SK-N-SH treated with all-trans-retinoic acid at 6 μM for 48 hours (cell line): ENCODE results near the gene MRTFA.
"Not testable (repeated sequence)": the region's sequence is repeated elsewhere in the genome, so short reads cannot be mapped to it uniquely, and the experiment has no call there.

Experiments used
- ATAC-seq: fragments of 200-7000 bp; cut with Tn5 transposase; 3 replicates; pipeline ENCODE4 v1.9.1; 2020; ENCODE audit warnings: mild to moderate bottlenecking, moderate library complexity
- ARNTL ChIP-seq: fragments of 450-650 bp; formaldehyde crosslinking; IDR thresholded peaks from 2 replicates; pipeline ENCODE4 v1.5.0; 2020; ENCODE audit warnings: low read depth, mild to moderate bottlenecking, moderate library complexity, borderline replicate concordance
- BACH2 ChIP-seq: fragments of 250-450 bp; sonication (Bioruptor Pico); IDR thresholded peaks from 2 replicates; pipeline ENCODE4 v1.9.0; 2021; ENCODE audit warnings: mild to moderate bottlenecking, borderline replicate concordance
- CREB5 ChIP-seq: fragments of 250-450 bp; sonication (Bioruptor Pico); IDR thresholded peaks from 2 replicates; pipeline ENCODE4 v1.5.1; 2020; ENCODE audit warnings: low read depth, mild to moderate bottlenecking, moderate library complexity
- CSDC2 ChIP-seq: fragments of 250-450 bp; sonication (Bioruptor Pico); IDR thresholded peaks from 2 replicates; pipeline ENCODE4 v1.5.0; 2020; ENCODE audit warnings: mild to moderate bottlenecking, moderate library complexity
- ESRRG ChIP-seq: fragments of 250-450 bp; sonication (Bioruptor Pico); IDR thresholded peaks from 2 replicates; pipeline ENCODE4 v1.6.1; 2021; ENCODE audit warnings: mild to moderate bottlenecking
- GLIS3 ChIP-seq: fragments of 250-450 bp; sonication (Bioruptor Pico); IDR thresholded peaks from 2 replicates; pipeline ENCODE4 v1.5.0; 2020; ENCODE audit warnings: mild to moderate bottlenecking, moderate library complexity
- ISL1 ChIP-seq: fragments of 250-450 bp; sonication (Bioruptor Pico); IDR thresholded peaks from 2 replicates; pipeline ENCODE4 v2.1.2; 2022; ENCODE audit warnings: mild to moderate bottlenecking, moderate library complexity
- POU6F1 ChIP-seq: fragments of 250-450 bp; sonication (Bioruptor Pico); IDR thresholded peaks from 2 replicates; pipeline ENCODE4 v1.8.0; 2021; ENCODE audit warnings: low read depth, mild to moderate bottlenecking, moderate library complexity, borderline replicate concordance
- PPARA ChIP-seq: fragments of 250-450 bp; sonication (Bioruptor Pico); IDR thresholded peaks from 2 replicates; pipeline ENCODE4 v1.5.0; 2020; ENCODE audit warnings: mild to moderate bottlenecking, borderline replicate concordance
- RARB ChIP-seq: fragments of 250-450 bp; sonication (Bioruptor Pico); IDR thresholded peaks from 2 replicates; pipeline ENCODE4 v1.8.0; 2021; ENCODE audit warnings: mild to moderate bottlenecking, moderate library complexity
- SNAI2 ChIP-seq: fragments of 250-450 bp; sonication (Bioruptor Pico); IDR thresholded peaks from 2 replicates; pipeline ENCODE4 v1.5.0; 2020; ENCODE audit warnings: mild to moderate bottlenecking, moderate library complexity
- TCF4 ChIP-seq: fragments of 250-450 bp; sonication (Bioruptor Pico); IDR thresholded peaks from 2 replicates; pipeline ENCODE4 v1.8.0; 2021; ENCODE audit warnings: mild to moderate bottlenecking, moderate library complexity, borderline replicate concordance
- TOX ChIP-seq: fragments of 250-450 bp; sonication (Bioruptor Pico); IDR thresholded peaks from 2 replicates; pipeline ENCODE4 v1.8.0; 2021; ENCODE audit warnings: mild to moderate bottlenecking, moderate library complexity, borderline replicate concordance
- ZC3H10 ChIP-seq: fragments of 250-450 bp; sonication (Bioruptor Pico); IDR thresholded peaks from 2 replicates; pipeline ENCODE4 v1.5.1; 2021; ENCODE audit warnings: mild to moderate bottlenecking, moderate library complexity
- ZFP3 ChIP-seq: fragments of 250-450 bp; sonication (Bioruptor Pico); IDR thresholded peaks from 2 replicates; pipeline ENCODE4 v1.5.0; 2020; ENCODE audit warnings: mild to moderate bottlenecking, moderate library complexity
- ZFP30 ChIP-seq: fragments of 450-650 bp; formaldehyde crosslinking; IDR thresholded peaks from 2 replicates; pipeline ENCODE4 v1.5.0; 2022; ENCODE audit warnings: mild to moderate bottlenecking, moderate library complexity
- ZNF565 ChIP-seq: fragments of 450-650 bp; formaldehyde crosslinking; conservative IDR thresholded peaks from 2 replicates; pipeline ENCODE4 v1.5.0; 2020; ENCODE audit warnings: low read depth, mild to moderate bottlenecking, moderate library complexity
- ZNF8 ChIP-seq: fragments of 450-650 bp; formaldehyde crosslinking; IDR thresholded peaks from 2 replicates; pipeline ENCODE4 v1.5.0; 2020; ENCODE audit warnings: mild to moderate bottlenecking, moderate library complexity
- TF ChIP-seq, protein P1 (sequence below): fragments of 250-450 bp; sonication (Bioruptor Pico); IDR thresholded peaks from 2 replicates; pipeline ENCODE4 v1.5.1; 2021; ENCODE audit warnings: mild to moderate bottlenecking, moderate library complexity

The MRTFA gene

GRCh38 chr22:40540265-40540664 lies 96.3 kb downstream of the MRTFA start:
- ATAC-seq = no peak

DNA sequence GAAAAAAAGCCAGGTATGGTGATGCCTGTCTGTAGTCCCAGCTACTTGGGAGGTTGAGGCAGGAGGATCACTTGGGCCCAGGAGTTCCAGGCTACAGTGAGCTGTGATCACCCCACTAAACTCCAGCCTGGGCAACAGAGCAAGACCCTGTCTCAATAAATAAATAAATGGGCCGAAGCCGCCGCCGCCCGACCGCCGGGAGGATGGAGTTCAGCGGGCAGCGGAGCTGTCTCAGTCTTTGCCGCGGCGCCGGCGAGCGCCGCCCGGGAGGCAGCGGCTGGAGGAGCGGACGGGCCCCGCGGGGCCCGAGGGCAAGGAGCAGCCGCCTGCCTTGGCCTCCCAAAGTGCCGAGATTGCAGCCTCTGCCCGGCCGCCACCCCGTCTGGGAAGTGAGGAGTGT lies 100.4 kb downstream of the MRTFA start:
- ATAC-seq = not testable (repeated sequence)

More at GRCh38 chr22:40540265-40540664, 96.3 kb downstream of the MRTFA start:
- TF ChIP-seq PPARA (CRISPR knock-in tag) (no peak), ZFP30 (no peak), ARNTL (no peak), GLIS3 (CRISPR knock-in tag) (no peak), TOX (CRISPR knock-in tag) (no peak), ESRRG (CRISPR knock-in tag) (no peak), CREB5 (CRISPR knock-in tag) (no peak), SNAI2 (no peak), BACH2 (CRISPR knock-in tag) (no peak), ZNF565 (no peak), POU6F1 (CRISPR knock-in tag) (no peak), ZNF8 (no peak), ZFP3 (no peak), CSDC2 (CRISPR knock-in tag) (no peak), ISL1 (no peak), TCF4 (CRISPR knock-in tag) (no peak), ZC3H10 (CRISPR knock-in tag) (no peak), RARB (CRISPR knock-in tag) (no peak)
- TF ChIP-seq, protein P1, sequence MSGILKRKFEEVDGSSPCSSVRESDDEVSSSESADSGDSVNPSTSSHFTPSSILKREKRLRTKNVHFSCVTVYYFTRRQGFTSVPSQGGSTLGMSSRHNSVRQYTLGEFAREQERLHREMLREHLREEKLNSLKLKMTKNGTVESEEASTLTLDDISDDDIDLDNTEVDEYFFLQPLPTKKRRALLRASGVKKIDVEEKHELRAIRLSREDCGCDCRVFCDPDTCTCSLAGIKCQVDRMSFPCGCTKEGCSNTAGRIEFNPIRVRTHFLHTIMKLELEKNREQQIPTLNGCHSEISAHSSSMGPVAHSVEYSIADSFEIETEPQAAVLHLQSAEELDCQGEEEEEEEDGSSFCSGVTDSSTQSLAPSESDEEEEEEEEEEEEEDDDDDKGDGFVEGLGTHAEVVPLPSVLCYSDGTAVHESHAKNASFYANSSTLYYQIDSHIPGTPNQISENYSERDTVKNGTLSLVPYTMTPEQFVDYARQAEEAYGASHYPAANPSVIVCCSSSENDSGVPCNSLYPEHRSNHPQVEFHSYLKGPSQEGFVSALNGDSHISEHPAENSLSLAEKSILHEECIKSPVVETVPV (CRISPR knock-in tag) = no peak

DNA sequence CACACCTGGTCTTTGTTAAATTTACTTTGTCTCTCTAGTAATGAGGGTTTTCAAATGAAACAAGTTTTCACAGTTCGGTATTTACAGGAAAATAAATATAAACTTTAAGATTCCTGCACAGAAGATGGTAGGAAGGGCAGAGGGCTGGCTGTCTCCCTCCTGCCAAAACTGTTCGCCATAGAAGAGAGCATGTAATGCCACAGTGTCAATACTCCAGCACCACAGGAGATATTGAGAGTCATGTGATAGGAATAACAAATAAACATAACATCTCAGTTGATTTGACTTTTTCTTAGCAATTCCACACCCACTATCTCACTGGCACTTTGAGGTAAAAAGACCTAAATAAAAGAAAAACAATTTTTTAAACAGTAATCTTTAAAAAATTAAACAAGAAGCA lies 100.9 kb downstream of the MRTFA start:
- TF ChIP-seq POU6F1 (CRISPR knock-in tag) (no peak), CREB5 (CRISPR knock-in tag) (no peak)
- TF ChIP-seq, all 23 proteins: peak for 0
- ATAC-seq = no peak

GRCh38 chr22:40535189-40535512 lies 101.4 kb downstream of the MRTFA start:
- ATAC-seq = peak; percentile 13; the same call in 2 of the 3 replicates

GRCh38 chr22:40534379-40535188 lies 101.9 kb downstream of the MRTFA start:
- TF ChIP-seq TOX (CRISPR knock-in tag) (no peak), ZNF565 (no peak), ZFP3 (no peak), SNAI2 (no peak), RARB (CRISPR knock-in tag) (no peak), BACH2 (CRISPR knock-in tag) (no peak), CSDC2 (CRISPR knock-in tag) (no peak)
- ATAC-seq = peak; percentile 83

More at GRCh38 chr22:40535189-40535512, 101.4 kb downstream of the MRTFA start:
- TF ChIP-seq RARB (CRISPR knock-in tag) (no peak), PPARA (CRISPR knock-in tag) (no peak), ISL1 (no peak), ESRRG (CRISPR knock-in tag) (no peak)
